Activated T-helper 17 cell treated with anti-CD3 and anti-CD28 coated beads, Interleukin-2, amount 50 U/mL, for 72 hours (primary cell): Measurements from ENCODE around the gene STMP1. TPM values are rescaled to one million over a fixed set of nuclear protein-coding genes. Genes with fewer than 3 reads are reported as not detected.

ENCODE experiments used
- ATAC-seq: fragments of 150-1000 bp; cut with Tn5 transposase; replicated peaks from 2 replicates; pipeline ENCODE4 v1.10.0; 2021; ENCODE audit warnings: mild to moderate bottlenecking, moderate library complexity
- H3K27ac Mint-ChIP-seq: one replicate; pipeline ENCODE4 v1.8.0; 2022; ENCODE audit warnings: mixed read lengths
- H3K27me3 Mint-ChIP-seq: one replicate; pipeline ENCODE4 v1.8.0; 2022; ENCODE audit warnings: mixed read lengths
- H3K36me3 Mint-ChIP-seq: one replicate; pipeline ENCODE4 v1.8.0; 2022; ENCODE audit warnings: low read depth, mild to moderate bottlenecking, mixed read lengths
- H3K4me1 Mint-ChIP-seq: one replicate; pipeline ENCODE4 v1.8.0; 2022; ENCODE audit warnings: mixed read lengths
- H3K4me3 Mint-ChIP-seq: one replicate; pipeline ENCODE4 v1.8.0; 2022; ENCODE audit warnings: mild to moderate bottlenecking, mixed read lengths
- H3K9me3 Mint-ChIP-seq: one replicate; pipeline ENCODE4 v1.8.0; 2022; ENCODE audit warnings: mixed read lengths
- total RNA-seq, 2 donors: library from RNA; stranded (reverse); gene quantifications; one replicate each; pipeline ENCODE4 v1.2.3, GENCODE V29; 2022

Gene STMP1
- total RNA-seq, 2 donors from 2014 or later, result 10.5 to 11.1 TPM

DNA sequence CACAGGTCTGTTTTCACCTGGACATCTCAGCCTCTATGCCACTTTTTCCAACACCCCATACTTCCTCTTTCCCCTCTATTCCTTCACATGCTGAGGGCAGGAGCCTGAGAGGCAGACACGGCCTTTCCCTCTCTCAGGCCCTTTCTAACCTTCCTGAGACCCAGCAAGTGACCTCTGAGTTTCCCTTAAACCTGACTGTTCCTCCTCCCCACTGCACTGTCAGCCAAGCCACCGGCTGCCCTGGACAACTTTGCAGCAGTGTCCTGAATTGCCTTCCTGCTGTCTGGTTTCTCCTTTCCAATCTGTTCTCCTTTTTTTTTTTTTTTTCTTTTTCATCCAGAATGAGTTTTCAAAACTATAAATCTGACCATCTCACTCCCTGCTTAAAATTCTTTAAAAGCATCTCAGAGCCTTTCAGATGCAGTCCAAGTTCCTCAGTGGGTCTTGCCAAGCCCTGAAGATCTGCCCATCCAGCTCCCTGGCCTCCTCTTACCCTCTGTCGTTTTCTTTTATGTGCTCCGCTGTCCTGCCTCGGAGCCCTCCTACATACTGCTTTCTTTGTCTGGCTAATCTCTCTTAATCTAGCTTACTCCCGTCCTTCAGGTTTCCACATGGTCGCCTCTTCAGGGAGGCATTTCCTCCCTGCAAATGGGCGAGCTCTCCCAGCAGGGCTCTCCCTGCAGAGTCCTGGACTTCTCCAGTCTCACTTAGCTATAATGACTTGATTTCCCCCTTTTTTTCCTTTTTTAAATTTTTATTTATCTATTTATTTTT, 35.1 kb downstream of the STMP1 start:
- no peaks in the 10 kb centered on the region for H3K36me3 Mint-ChIP-seq
- H3K4me3 Mint-ChIP-seq, result no peak overlapping the region
- ATAC-seq, result no peak
- no peaks in the 10 kb centered on the region for H3K4me1 Mint-ChIP-seq
- no peaks in the 10 kb centered on the region for H3K27me3 Mint-ChIP-seq
- H3K9me3 Mint-ChIP-seq, result no peaks in the 10 kb centered on the region
- no peak overlapping the region for H3K27ac Mint-ChIP-seq

DNA sequence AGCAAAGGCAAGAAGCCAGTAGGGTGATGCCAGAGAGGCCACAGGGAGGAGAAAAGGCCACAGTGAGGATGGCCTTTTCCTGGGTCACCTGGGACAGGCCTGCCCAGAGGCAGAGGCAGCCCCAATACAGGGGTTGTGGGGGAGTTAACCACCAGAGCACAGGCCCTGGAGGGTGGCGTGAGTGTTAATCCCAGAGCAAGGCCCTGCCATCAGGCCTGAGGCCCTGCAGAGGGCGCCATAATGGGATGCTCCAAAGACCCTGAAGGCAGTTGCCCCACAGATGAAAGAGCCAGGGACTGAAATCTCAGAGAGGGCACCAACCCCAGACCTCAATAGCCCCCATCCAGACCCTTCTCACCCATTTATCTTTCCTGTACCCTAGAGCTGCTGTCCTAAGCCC, 41.8 kb downstream of the STMP1 start:
- no peak overlapping the region for H3K27ac Mint-ChIP-seq
- no peaks in the 10 kb centered on the region for H3K27me3 Mint-ChIP-seq
- no peaks in the 10 kb centered on the region for H3K4me1 Mint-ChIP-seq
- no peak overlapping the region for H3K4me3 Mint-ChIP-seq
- H3K9me3 Mint-ChIP-seq, result no peaks in the 10 kb centered on the region
- no peak for ATAC-seq
- no peaks in the 10 kb centered on the region for H3K36me3 Mint-ChIP-seq

DNA sequence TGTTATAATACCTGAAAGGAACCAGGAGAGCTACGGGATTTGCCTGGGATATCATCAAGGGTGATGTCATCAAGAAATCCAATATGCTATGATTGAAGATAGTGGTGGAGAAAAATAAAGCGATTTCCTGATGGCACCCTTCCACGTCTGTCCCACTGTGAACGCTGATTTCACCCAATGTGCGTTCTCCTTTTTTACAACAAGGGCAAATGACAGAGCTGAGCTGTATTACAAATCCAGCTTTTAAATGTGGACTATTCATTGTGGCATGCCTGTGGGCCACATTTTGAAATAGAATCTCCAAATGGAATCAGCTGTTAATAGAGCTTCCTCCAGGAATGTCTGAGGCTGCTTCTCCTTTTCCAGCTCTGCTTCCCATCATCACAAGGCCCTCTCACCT, 42.4 kb downstream of the STMP1 start:
- no peak for ATAC-seq
- no peak overlapping the region for H3K4me3 Mint-ChIP-seq
- no peak overlapping the region for H3K27ac Mint-ChIP-seq
- H3K4me1 Mint-ChIP-seq, result no peaks in the 10 kb centered on the region
- no peaks in the 10 kb centered on the region for H3K27me3 Mint-ChIP-seq
- no peaks in the 10 kb centered on the region for H3K9me3 Mint-ChIP-seq
- no peaks in the 10 kb centered on the region for H3K36me3 Mint-ChIP-seq

DNA sequence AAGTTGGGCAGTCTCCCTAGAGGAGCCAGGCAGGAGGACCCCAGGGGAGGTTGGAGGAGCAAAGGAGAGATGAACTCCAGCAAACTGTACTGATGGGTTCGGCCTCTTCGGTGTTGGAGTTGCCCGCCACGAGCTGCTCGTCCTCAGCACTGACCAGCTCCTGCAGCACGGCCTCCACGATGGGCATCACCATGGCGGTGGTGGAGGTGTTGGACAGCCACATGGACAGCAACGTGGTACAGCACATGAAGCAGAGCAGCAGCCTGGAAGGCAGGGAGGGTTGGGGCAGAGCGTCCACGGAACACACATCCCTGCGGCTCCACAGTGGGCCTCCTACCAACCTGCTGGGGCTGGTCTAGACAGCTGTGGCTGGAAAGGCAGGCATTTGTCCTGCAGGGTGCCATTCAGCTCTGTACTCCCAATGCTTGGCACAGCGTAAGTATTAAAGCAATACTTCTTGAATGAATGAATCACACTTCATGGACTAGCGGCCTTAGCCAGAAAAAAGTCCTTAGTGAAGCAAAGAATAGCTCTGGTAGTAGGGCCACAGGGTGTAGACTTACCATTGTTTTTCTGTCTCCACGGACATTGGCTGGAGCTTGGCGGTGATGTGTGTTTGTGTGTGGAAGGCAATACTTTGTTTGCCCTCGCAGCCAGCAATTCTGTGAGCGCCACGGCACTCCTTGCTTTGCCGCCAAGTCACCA, 43.9 kb downstream of the STMP1 start:
- no peaks in the 10 kb centered on the region for H3K4me1 Mint-ChIP-seq
- H3K36me3 Mint-ChIP-seq, result no peaks in the 10 kb centered on the region
- H3K27me3 Mint-ChIP-seq, result no peaks in the 10 kb centered on the region
- no peak for ATAC-seq
- no peak overlapping the region for H3K27ac Mint-ChIP-seq
- no peak overlapping the region for H3K4me3 Mint-ChIP-seq
- no peaks in the 10 kb centered on the region for H3K9me3 Mint-ChIP-seq

DNA sequence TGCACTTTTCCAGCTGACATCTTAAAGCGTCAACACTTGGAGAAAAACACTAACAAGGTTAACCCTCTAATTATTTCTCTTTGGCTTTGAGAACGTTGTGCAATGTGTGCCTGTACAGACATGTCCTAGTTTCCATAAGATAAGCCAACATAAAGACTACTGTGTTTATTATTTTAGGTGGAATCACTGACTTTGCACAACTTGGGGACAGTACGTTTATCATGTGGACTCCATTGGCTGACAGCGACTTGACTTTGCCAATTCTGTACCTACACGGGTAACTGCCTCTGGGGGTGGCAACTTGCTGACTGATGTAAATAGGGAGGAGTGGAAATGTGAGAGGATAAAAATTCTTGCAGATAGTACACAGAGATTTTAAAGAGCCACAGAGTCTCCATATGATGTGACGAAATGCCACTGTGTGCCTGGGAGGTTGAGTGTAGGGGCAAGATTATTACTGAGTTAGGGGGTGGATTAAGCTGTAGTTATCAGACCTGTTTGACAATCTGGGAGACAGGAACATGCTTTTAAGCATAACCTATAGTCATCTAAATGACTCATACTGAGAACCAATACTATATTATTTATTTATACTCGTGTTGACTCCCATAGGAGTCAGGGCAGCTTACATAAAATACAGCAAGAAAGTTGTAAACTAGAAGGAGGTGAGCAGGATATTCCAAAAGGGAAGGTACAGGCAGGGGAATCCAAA, 44.7 kb downstream of the STMP1 start:
- H3K27ac Mint-ChIP-seq, result no peak overlapping the region
- H3K36me3 Mint-ChIP-seq, result no peaks in the 10 kb centered on the region
- no peaks in the 10 kb centered on the region for H3K27me3 Mint-ChIP-seq
- no peaks in the 10 kb centered on the region for H3K4me1 Mint-ChIP-seq
- no peak for ATAC-seq
- H3K4me3 Mint-ChIP-seq, result no peak overlapping the region
- no peaks in the 10 kb centered on the region for H3K9me3 Mint-ChIP-seq

DNA sequence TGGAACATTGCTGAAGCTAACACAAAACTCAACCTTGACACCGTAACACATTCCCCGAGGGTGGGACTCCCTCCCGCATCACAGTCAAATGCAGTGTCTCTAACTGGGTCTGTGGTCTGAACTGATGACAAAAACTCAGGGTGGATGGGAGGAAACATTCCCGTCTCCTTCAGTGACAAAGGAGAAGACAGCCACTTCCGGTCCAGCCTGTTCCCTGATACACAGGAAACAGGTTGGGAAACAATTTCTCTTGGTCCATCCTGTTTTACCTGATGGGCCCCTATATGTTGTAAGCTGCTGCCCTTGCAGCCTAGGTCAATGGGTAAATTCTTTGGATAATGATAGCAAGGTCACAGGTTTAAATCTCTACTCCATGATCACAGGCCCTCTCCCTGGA, 45.3 kb downstream of the STMP1 start:
- H3K4me1 Mint-ChIP-seq, result no peaks in the 10 kb centered on the region
- no peaks in the 10 kb centered on the region for H3K36me3 Mint-ChIP-seq
- no peaks in the 10 kb centered on the region for H3K9me3 Mint-ChIP-seq
- ATAC-seq, result no peak
- no peaks in the 10 kb centered on the region for H3K27me3 Mint-ChIP-seq
- H3K27ac Mint-ChIP-seq, result no peak overlapping the region
- no peak overlapping the region for H3K4me3 Mint-ChIP-seq

DNA sequence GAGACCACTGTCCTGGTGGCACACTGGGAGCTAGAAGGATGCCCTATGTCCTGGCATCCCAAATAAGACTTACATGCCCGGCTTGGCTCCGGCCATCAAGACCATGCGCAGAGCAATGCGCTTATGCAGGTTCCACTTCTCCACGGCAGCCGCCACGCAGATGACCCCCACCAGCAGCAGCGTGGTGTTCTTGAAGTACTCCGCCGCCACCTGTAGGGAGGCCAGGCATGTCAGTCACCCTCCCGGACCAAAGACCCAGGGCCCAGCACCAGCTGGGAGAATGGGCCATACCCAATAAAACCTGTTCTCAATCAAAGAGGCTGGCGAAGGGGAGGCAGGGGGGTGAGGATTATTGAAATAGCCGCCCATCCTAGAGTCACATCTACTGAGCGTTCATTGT, 45.7 kb downstream of the STMP1 start:
- H3K27ac Mint-ChIP-seq, result no peak overlapping the region
- H3K4me3 Mint-ChIP-seq, result no peak overlapping the region
- H3K36me3 Mint-ChIP-seq, result no peaks in the 10 kb centered on the region

DNA sequence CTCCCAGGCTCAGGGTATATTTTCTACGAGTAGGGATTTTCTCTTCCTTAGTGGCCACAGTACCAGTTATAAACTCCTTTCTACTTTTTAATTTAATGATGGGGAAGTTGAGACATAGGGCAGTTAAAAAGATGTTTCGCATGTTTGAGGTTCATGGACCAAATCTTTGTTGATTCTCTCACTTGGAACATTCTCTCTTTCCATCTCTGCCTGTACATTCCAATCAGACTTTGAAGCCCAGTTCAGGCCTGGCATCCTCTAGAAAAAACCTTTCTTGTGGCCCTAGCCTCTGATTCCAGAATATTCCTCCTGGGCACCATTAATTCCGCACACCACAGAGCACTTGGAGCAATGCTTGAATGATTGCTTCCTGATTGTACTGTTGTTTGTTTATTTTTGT, 47.2 kb downstream of the STMP1 start:
- Mint-ChIP-seq H3K4me1 (no peaks in the 10 kb centered on the region), H3K4me3 (no peak overlapping the region), H3K36me3 (no peaks in the 10 kb centered on the region), H3K9me3 (no peaks in the 10 kb centered on the region), H3K27me3 (no peaks in the 10 kb centered on the region), H3K27ac (no peak overlapping the region)
- ATAC-seq, result no peak

More for the DNA sequence above, 45.7 kb downstream of the STMP1 start:
- Mint-ChIP-seq H3K27me3 (no peaks in the 10 kb centered on the region), H3K4me1 (no peaks in the 10 kb centered on the region), H3K9me3 (no peaks in the 10 kb centered on the region)
- ATAC-seq, result no peak

DNA sequence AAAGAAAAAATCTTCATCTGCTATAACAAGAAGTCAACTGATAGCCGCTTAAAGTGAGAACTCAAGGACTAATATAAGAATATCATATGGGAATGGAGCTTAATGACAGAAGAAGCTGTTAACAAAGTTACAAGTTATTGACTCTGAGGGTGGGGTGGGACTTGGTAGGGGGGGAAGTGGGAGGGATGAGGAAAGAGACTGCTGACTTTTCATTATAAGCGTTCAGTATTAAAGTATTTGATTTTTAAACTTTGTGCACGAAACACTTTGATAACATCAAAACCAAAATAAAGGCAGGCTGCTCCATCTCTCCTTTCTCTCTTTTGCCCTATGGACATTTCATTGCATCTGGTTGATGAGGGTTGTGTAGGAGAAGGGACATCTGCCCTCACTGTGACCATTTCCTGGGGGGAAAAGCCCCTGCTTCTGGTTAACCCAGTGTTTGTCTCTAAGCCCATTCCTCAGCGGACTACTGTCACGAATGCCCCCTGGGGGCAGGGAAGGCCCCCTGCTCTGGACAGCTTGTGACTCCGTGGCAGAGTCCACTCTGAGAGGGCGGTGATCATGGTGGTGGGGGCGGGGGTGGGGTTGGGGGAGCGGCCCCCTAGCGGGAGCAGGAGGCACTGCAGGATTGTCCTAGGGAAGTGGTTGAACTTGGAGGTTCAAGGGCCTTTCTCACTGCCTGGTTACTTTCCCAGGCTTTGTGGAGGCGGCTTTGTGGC, 48.3 kb downstream of the STMP1 start:
- no peaks in the 10 kb centered on the region for H3K4me1 Mint-ChIP-seq
- no peak overlapping the region for H3K27ac Mint-ChIP-seq
- ATAC-seq, result peak; percentile 26
- H3K27me3 Mint-ChIP-seq, result no peaks in the 10 kb centered on the region
- no peak overlapping the region for H3K4me3 Mint-ChIP-seq
- H3K36me3 Mint-ChIP-seq, result no peaks in the 10 kb centered on the region
- H3K9me3 Mint-ChIP-seq, result no peaks in the 10 kb centered on the region

DNA sequence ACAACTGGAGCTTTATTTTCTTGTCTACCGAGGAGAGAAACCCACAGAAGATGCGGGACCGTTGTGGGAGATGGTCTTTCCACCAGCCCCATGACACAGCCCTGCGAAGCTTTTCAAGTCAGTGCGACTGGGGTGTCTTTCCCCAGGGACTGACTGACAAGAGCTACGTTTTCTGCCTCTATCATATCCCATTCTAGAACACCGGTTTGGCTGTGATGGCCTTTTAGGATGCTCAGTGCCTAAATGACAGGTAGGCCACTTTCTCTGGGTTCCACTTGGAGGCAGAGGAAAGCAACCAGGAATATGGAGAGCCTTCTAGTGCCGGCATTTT, 48.8 kb downstream of the STMP1 start:
- Mint-ChIP-seq H3K27me3 (no peaks in the 10 kb centered on the region), H3K4me3 (no peak overlapping the region), H3K27ac (no peak overlapping the region), H3K36me3 (no peaks in the 10 kb centered on the region), H3K9me3 (no peaks in the 10 kb centered on the region), H3K4me1 (no peaks in the 10 kb centered on the region)
- no peak for ATAC-seq

DNA sequence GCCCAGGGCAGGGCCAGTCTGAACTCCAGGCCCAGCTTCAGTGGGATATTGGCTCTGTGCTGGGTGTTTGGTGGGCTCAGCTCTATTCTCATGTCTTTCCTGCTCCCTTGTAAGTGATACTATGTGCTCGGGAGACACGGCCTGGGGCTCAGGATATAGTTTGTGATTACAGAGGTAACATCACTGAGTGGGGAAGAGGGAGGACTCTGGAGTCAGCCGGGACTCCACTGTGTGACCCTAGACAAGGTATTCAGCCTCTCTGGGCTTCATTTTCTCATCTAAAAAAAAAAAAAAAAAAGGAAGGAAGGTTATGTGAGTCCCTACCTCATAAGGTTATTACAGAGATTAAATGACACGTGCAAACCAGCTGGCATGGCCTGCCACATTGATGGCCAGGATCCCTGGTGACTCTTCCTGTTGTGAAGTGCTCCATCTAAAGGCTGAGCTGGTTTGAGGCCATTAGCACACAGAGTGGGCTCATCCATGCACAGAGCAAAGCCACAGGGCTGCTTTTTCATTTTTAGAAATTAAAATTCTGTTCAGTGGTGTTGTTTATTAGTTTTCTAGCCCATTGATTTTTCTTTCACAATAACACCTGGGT, 50.0 kb downstream of the STMP1 start:
- no peaks in the 10 kb centered on the region for H3K36me3 Mint-ChIP-seq
- no peaks in the 10 kb centered on the region for H3K9me3 Mint-ChIP-seq
- H3K27ac Mint-ChIP-seq, result no peak overlapping the region
- H3K27me3 Mint-ChIP-seq, result no peaks in the 10 kb centered on the region
- no peak for ATAC-seq
- no peak overlapping the region for H3K4me3 Mint-ChIP-seq
- H3K4me1 Mint-ChIP-seq, result no peaks in the 10 kb centered on the region

DNA sequence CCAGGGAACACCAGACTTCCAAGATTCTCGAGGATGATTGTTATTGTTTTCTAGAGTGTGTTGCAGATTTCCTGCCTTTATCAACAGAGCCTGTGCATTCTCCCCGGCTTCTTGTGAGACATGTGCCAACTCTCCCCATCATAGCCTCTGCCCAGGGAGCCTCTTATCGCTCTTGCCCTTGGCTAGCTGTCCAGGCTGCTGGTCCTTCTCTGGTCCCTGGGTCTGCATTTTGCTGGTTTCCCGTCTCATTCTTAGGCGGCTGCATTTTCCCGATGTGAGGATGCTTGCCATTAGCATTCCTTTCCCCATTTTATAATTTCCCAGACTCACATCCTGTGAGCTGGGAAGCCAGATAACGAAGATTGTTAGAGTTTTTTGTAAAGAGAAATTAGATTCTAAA, 50.5 kb downstream of the STMP1 start:
- no peaks in the 10 kb centered on the region for H3K4me1 Mint-ChIP-seq
- no peak overlapping the region for H3K4me3 Mint-ChIP-seq
- H3K27me3 Mint-ChIP-seq, result no peaks in the 10 kb centered on the region
- no peak for ATAC-seq
- H3K9me3 Mint-ChIP-seq, result no peaks in the 10 kb centered on the region
- no peaks in the 10 kb centered on the region for H3K36me3 Mint-ChIP-seq
- H3K27ac Mint-ChIP-seq, result no peak overlapping the region

DNA sequence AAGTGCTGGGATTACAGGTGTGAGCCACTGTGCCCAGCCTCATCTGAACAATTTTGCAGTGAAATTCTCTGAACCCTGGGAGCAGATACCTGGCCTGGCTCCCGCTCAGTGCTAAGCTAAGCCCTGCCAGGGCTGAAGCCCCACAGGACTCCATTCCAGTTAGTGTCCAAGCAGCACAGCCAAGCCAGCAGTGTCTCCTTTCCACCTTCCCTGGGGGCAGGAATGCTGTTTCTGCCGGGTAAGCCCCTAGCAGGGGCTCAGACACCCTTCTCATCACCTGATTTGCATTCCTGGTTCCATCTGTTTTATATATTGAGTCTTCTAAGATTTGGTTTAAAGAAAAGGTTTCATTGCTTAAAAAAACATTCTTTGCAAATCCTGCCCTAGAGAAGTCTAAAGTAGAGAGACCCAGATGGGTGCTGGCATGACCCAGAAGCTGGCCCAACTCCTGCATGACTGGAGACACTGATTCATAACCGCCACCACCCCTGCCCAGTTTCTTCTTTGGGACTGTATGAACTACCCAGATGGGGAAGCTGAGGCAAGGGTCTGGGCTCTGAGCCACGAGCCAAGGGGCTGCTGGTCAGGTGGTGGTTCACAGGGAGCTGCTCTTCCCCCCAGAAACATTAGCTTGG, 51.6 kb downstream of the STMP1 start:
- no peak overlapping the region for H3K4me3 Mint-ChIP-seq
- H3K4me1 Mint-ChIP-seq, result no peaks in the 10 kb centered on the region
- H3K27me3 Mint-ChIP-seq, result no peaks in the 10 kb centered on the region
- no peak overlapping the region for H3K27ac Mint-ChIP-seq
- H3K36me3 Mint-ChIP-seq, result no peaks in the 10 kb centered on the region
- no peak for ATAC-seq
- no peaks in the 10 kb centered on the region for H3K9me3 Mint-ChIP-seq

DNA sequence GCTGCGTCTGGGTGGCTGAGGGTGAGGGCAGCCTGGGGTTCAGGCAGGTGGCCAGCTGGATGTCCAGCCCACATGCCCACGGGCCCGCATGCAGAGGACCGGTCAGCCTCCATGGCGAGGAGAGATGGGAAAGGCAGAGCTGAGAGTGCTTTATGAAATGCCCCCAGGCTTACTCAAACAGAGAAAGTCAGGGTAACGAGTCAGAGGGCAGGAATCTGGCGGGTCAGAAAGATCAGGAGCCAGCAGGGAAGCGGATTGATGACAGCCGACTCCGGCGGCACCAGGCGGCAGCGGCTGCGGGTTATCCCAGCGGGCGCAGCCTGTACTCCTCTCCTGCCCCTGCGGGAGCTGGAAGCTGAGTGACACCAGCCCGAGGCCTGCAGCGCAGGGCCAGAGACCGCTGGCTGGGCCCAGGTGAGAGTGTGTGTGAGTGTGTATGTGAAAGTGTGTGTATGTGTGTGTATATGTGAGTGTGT, 52.3 kb downstream of the STMP1 start:
- Mint-ChIP-seq H3K4me1 (no peaks in the 10 kb centered on the region), H3K9me3 (no peaks in the 10 kb centered on the region), H3K27ac (no peak overlapping the region), H3K27me3 (no peaks in the 10 kb centered on the region), H3K36me3 (no peaks in the 10 kb centered on the region), H3K4me3 (no peak overlapping the region)
- no peak for ATAC-seq
